HCT116 (cell line): ENCODE measurements around the gene CCR7. TPM values are rescaled to one million over a fixed set of nuclear protein-coding genes. Genes with fewer than 3 reads are reported as not detected.

ENCODE experiments used
- ATAC-seq: fragments of 200-7000 bp; cut with Tn5 transposase; 2 replicates; pipeline ENCODE4 v1.9.1; 2020; ENCODE audit warnings: mild to moderate bottlenecking, moderate library complexity
- BruUV-seq: library from RNA; stranded (reverse); fragments of 400-500 nt; replicated peaks from 2 replicates; lab custom pipeline; 2021; lab: Mats Ljungman, UMichigan
- CTCF ChIA-PET: fragments of 300-600 bp; sonication (Branson Sonifier 250); formaldehyde crosslinking; loops from one replicate; lab custom pipeline; 2021; ENCODE audit warnings: antibody characterized with exemption; lab: Charles Lee
- POLR2A ChIA-PET: fragments of 300-600, 350-600 bp; sonication (Branson Sonifier 250); formaldehyde crosslinking; loops from one replicate; lab custom pipeline; 2021; ENCODE audit warnings: antibody characterized with exemption; lab: Charles Lee
- RAD21 ChIA-PET, 2 experiments: fragments of 300-600 bp; sonication (Branson Sonifier 250); formaldehyde crosslinking; loops; one replicate each; lab custom pipeline; 2023; ENCODE audit warnings: low total read pairs in 2 of 2; ENCODE audit not compliant: uncharacterized antibody in 2 of 2, unreplicated experiment in 2 of 2, low non-redundant PET in 1 of 2; lab: Charles Lee
- DNase-seq: peaks from one replicate; pipeline ENCODE4 v3.0.0-alpha.2; 2010; ENCODE audit warnings: low read depth, low spot score
- H2AFZ ChIP-seq: fragments of 200-600 bp; shearing (Covaris generic), sonication (generic); 2 replicates; pipeline ENCODE4 v1.6.1; 2017; ENCODE audit warnings: low read depth, mixed run types, mixed read lengths, antibody characterized with exemption, low read length; ENCODE audit not compliant: poor library complexity, severe bottlenecking
- H3K27ac ChIP-seq: 2 replicates; pipeline ENCODE4 v1.5.1; 2012; ENCODE audit warnings: low read depth, low read length
- H3K27me3 ChIP-seq: fragments of 200-600 bp; sonication (generic); 2 replicates; pipeline ENCODE4 v1.6.1; 2016; ENCODE audit warnings: mixed run types, low read length, mixed read lengths; ENCODE audit not compliant: insufficient read depth
- H3K36me3 ChIP-seq, 2 experiments: fragments of 200-500 bp in 1 of 2; fragments of 200-600 bp in 1 of 2; sonication (Bioruptor generic) in 1 of 2; sonication (generic) in 1 of 2; 2 replicates each; pipeline versions ENCODE4 v1.5.1 to v1.6.1; 2014 to 2016; ENCODE audit warnings: low read length in 2 of 2, inconsistent platforms in 1 of 2, mixed read lengths in 1 of 2, mixed run types in 1 of 2; ENCODE audit not compliant: insufficient read depth in 2 of 2, control insufficient read depth in 1 of 2
- H3K4me1 ChIP-seq, 2 experiments: fragments of 200-600 bp in 1 of 2; sonication (generic) in 1 of 2; 2 replicates each; pipeline versions ENCODE4 v1.5.1 to v1.6.1; 2012 to 2017; ENCODE audit warnings: low read length in 2 of 2, inconsistent platforms in 1 of 2, mild to moderate bottlenecking in 1 of 2, mixed read lengths in 1 of 2, mixed run types in 1 of 2, moderate library complexity in 1 of 2; ENCODE audit not compliant: insufficient read depth in 2 of 2, control insufficient read depth in 1 of 2
- H3K4me2 ChIP-seq: fragments of 200-600 bp; sonication (generic); 2 replicates; pipeline ENCODE4 v1.6.1; 2017; ENCODE audit warnings: mixed run types, low read length, mixed read lengths
- H3K4me3 ChIP-seq, 2 experiments: fragments of 200-600 bp in 1 of 2; sonication (generic) in 1 of 2; replicated peaks in 1 of 2; 2 replicates each; pipeline ENCODE4 v1.5.1; 2011 to 2016; ENCODE audit warnings: low read length in 2 of 2, control low read depth in 1 of 2, low read depth in 1 of 2, mild to moderate bottlenecking in 1 of 2, mixed read lengths in 1 of 2, mixed run types in 1 of 2
- H3K79me2 ChIP-seq: fragments of 200-600 bp; sonication (generic); 2 replicates; pipeline ENCODE4 v1.6.1; 2017; ENCODE audit warnings: mild to moderate bottlenecking, mixed run types, low read length, moderate library complexity, mixed read lengths; ENCODE audit not compliant: insufficient read depth
- H3K9ac ChIP-seq: fragments of 200-600 bp; sonication (generic); 2 replicates; pipeline ENCODE4 v1.6.1; 2016; ENCODE audit warnings: low read length, mixed read lengths
- H3K9me2 ChIP-seq: fragments of 200-600 bp; sonication (generic), shearing (Covaris generic); 2 replicates; pipeline ENCODE4 v1.6.1; 2017; ENCODE audit warnings: mixed run types, mild to moderate bottlenecking, moderate library complexity; ENCODE audit not compliant: insufficient read depth
- H3K9me3 ChIP-seq, 2 experiments: fragments of 200-500 bp in 1 of 2; fragments of 200-600 bp in 1 of 2; sonication (Bioruptor generic) in 1 of 2; sonication (generic) in 1 of 2; 2 replicates each; pipeline ENCODE4 v1.6.1; 2014 to 2017; ENCODE audit warnings: low read length in 2 of 2, mixed read lengths in 2 of 2, inconsistent platforms in 1 of 2, low read depth in 1 of 2, mild to moderate bottlenecking in 1 of 2, mixed run types in 1 of 2, moderate library complexity in 1 of 2; ENCODE audit not compliant: control insufficient read depth in 1 of 2, insufficient read depth in 1 of 2
- H4K20me1 ChIP-seq: fragments of 200-600 bp; sonication (generic), shearing (Covaris generic); 2 replicates; pipeline ENCODE4 v1.6.1; 2017; ENCODE audit warnings: mixed run types, mild to moderate bottlenecking, moderate library complexity; ENCODE audit not compliant: insufficient read depth
- CEBPB ChIP-seq: IDR thresholded peaks from 2 replicates; pipeline ENCODE4 v1.6.1; 2012; ENCODE audit warnings: low read depth
- ELF1 ChIP-seq: IDR thresholded peaks from 2 replicates; pipeline ENCODE4 v1.6.1; 2012; ENCODE audit warnings: low read depth, borderline replicate concordance
- EZH2 ChIP-seq: fragments of 200-600 bp; sonication (generic); IDR thresholded peaks from 2 replicates; pipeline ENCODE4 v1.6.1; 2017; ENCODE audit warnings: antibody characterized with exemption, mixed run types
- EZH2phosphoT487 ChIP-seq: fragments of 200-600 bp; IDR thresholded peaks from 2 replicates; pipeline ENCODE4 v1.6.1; 2018; ENCODE audit warnings: antibody characterized with exemption, borderline replicate concordance
- POLR2AphosphoS5 ChIP-seq: IDR thresholded peaks from 2 replicates; pipeline ENCODE4 v1.6.1; 2011; ENCODE audit warnings: mild to moderate bottlenecking, low read depth, low read length, moderate library complexity
- SP1 ChIP-seq: IDR thresholded peaks from 2 replicates; pipeline ENCODE4 v1.6.1; 2012; ENCODE audit warnings: low read depth
- TCF7L2 ChIP-seq: IDR thresholded peaks from 2 replicates; pipeline ENCODE4 v1.7.0; 2011; ENCODE audit warnings: borderline replicate concordance, inconsistent platforms; ENCODE audit not compliant: insufficient read depth, insufficient read length; ENCODE audit errors: extremely low read depth
- intact Hi-C: fragments of 100-400 bp; cut with micrococcal nuclease; formaldehyde crosslinking; loops from 2 replicates; pipeline ENCODE4 v1.10.0; 2022
- total RNA-seq: library from RNA; stranded (reverse); gene quantifications from one replicate; pipeline ENCODE4 v1.2.1, GENCODE V29; 2021; ENCODE audit not compliant: unreplicated experiment
- TF ChIP-seq, protein P1 (sequence below), 3 experiments: fragments of 200-600 bp in 1 of 3; sonication (generic) in 1 of 3; IDR thresholded peaks in 2 of 3; conservative IDR thresholded peaks in 1 of 3; 2 replicates each; pipeline ENCODE4 v1.5.1; 2012 to 2017; ENCODE audit warnings: low read depth in 2 of 3, low read length in 2 of 3, antibody characterized with exemption in 1 of 3, borderline replicate concordance in 1 of 3, control low read depth in 1 of 3, mild to moderate bottlenecking in 1 of 3, mixed read lengths in 1 of 3, mixed run types in 1 of 3, moderate library complexity in 1 of 3; ENCODE audit not compliant: insufficient read depth in 1 of 3
- TF ChIP-seq, protein P2 (sequence below): IDR thresholded peaks from 2 replicates; pipeline ENCODE4 v1.6.1; 2012
- TF ChIP-seq, protein P3 (sequence below): IDR thresholded peaks from 2 replicates; pipeline ENCODE4 v1.6.1; 2012

Gene CCR7
- total RNA-seq, 1 experiment from 2014 or later, result 0.69 TPM

DNA sequence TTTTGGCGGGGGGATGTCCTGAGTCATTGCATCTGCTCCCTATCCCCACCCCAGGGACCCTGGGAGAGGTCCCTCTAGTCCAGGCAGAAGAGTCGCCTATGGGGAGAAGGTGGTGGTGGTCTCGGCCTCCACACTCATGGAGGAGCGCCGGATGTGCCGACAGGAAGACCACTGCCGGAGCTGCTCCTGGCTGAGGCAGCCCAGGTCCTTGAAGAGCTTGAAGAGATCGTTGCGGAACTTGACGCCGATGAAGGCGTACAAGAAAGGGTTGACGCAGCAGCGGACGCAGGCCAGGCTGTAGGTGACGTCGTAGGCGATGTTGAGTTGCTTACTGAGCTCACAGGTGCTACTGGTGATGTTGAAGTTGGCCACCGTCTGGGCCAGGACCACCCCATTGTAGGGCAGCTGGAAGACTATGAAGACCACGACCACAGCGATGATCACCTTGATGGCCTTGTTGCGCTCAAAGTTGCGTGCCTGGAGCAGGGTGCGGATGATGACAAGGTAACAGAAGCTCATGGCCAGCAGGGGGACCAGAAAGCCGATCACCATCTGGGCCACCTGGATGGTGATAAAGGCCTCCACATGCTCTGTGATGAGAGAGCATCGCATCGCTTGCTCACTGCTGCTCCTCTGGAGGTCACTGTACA is 10.5 kb downstream of the CCR7 start:
- H3K4me3 ChIP-seq, result no peak overlapping the region
- peaks cover under 1 to 2% of the 10 kb centered on the region in 2 experiments; a peak in 3 of 4 replicates for H3K4me1 ChIP-seq
- no peak overlapping the region for H3K27ac ChIP-seq
- H3K27me3 ChIP-seq, result no peaks in the 10 kb centered on the region
- H4K20me1 ChIP-seq, result no peaks in the 10 kb centered on the region
- no peaks in the 10 kb centered on the region for H3K9me3 ChIP-seq
- CTCF ChIA-PET, result interaction anchor here (1.2 kb wide), 1 partner anchor 61 kb away, joined by 4 read pairs; no protein-coding TSS in a partner anchor
- ATAC-seq, result no peak
- intact Hi-C loops, result no loop called here
- TF ChIP-seq, protein P1, sequence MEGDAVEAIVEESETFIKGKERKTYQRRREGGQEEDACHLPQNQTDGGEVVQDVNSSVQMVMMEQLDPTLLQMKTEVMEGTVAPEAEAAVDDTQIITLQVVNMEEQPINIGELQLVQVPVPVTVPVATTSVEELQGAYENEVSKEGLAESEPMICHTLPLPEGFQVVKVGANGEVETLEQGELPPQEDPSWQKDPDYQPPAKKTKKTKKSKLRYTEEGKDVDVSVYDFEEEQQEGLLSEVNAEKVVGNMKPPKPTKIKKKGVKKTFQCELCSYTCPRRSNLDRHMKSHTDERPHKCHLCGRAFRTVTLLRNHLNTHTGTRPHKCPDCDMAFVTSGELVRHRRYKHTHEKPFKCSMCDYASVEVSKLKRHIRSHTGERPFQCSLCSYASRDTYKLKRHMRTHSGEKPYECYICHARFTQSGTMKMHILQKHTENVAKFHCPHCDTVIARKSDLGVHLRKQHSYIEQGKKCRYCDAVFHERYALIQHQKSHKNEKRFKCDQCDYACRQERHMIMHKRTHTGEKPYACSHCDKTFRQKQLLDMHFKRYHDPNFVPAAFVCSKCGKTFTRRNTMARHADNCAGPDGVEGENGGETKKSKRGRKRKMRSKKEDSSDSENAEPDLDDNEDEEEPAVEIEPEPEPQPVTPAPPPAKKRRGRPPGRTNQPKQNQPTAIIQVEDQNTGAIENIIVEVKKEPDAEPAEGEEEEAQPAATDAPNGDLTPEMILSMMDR (IDR thresholded peaks at IDR 0.05 in 2 of 3, conservative IDR thresholded peaks at IDR 0.05 in 1 of 3; ENCODE audit: borderline replicate concordance in 1 of 3, insufficient read depth in 1 of 3, low read depth in 2 of 3, low read length in 2 of 3), result 0 out of 6 replicates have a peak, but pooled peaks of 1 of the 3 experiments have one; percentile 10
- TF ChIP-seq, protein P2, sequence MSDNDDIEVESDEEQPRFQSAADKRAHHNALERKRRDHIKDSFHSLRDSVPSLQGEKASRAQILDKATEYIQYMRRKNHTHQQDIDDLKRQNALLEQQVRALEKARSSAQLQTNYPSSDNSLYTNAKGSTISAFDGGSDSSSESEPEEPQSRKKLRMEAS, result no peak
- TF ChIP-seq, all 23 proteins: peak for 1
- H3K9me2 ChIP-seq, result no peaks in the 10 kb centered on the region
- no TSS peak for BruUV-seq
- no peak for DNase-seq
- no peaks in the 10 kb centered on the region for H3K36me3 ChIP-seq
- H2AFZ ChIP-seq, result no peak overlapping the region
- H3K79me2 ChIP-seq, result no peaks in the 10 kb centered on the region
- ChIA-PET RAD21 (no interaction called here), POLR2A (no interaction called here)
- H3K4me2 ChIP-seq, result no peak overlapping the region
- no peak overlapping the region for H3K9ac ChIP-seq

DNA sequence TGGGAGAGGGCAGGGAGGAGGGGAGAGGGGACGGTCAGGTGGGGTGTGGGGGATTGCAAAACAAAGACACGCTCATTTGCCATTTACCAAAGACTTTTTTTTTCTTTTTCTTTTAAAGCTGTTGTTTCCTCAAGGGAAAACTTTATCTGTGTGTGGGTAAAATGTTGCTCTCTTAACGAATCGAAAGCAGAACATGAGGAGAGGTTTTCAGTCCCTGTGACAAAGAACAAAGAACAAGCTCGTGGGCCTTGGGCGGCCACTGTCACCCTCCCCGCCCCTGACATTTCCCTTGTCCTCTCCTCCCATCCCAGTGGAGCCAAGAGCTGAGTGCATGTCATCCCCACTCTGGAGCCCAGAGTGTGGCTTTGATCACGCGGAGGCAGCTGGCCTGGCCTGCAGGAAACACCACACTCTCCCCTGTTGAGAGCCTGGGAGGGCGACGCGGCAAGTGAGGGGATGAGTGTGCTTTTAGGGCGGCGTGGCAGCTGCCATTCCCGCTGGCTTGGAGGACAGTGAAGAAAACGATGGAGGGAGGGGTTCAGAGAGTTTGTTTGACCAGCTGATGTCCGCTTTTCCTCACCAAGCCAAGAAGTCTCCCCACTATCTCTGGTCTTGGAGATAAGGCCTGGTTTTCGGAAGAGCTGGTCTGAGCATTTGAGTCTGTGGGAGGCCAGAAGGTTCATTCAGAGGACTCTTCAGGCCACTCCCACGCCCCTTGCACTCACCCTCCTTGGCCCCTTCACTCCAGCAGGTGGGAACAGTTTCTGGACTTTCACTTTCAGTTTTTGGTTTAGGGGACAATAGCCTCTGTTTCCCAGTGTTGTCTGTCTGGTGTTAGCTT is 11.4 kb downstream of the CCR7 start:
- H3K9ac ChIP-seq, result no peak overlapping the region
- no peaks in the 10 kb centered on the region for H4K20me1 ChIP-seq
- H3K27ac ChIP-seq, result no peak overlapping the region
- ChIA-PET CTCF (interaction anchor here (1.2 kb wide), 1 partner anchor 62 kb away, joined by 4 read pairs; no protein-coding TSS in a partner anchor), POLR2A (interaction anchor here (1.0 kb wide), 1 partner anchor 68 kb away, joined by 3 read pairs; no protein-coding TSS in a partner anchor), RAD21 (no interaction called here)
- no peak for ATAC-seq
- H3K4me1 ChIP-seq, result peaks cover 0 to 9% of the 10 kb centered on the region in 2 experiments; a peak in 2 of 4 replicates
- BruUV-seq, result no TSS peak
- intact Hi-C loops, result no loop called here
- no peaks in the 10 kb centered on the region for H3K9me2 ChIP-seq
- no peak overlapping the region for H3K4me3 ChIP-seq
- DNase-seq, result no peak
- no peak overlapping the region for H2AFZ ChIP-seq
- no peaks in the 10 kb centered on the region for H3K9me3 ChIP-seq
- H3K4me2 ChIP-seq, result no peak overlapping the region
- H3K27me3 ChIP-seq, result no peaks in the 10 kb centered on the region
- H3K36me3 ChIP-seq, result no peaks in the 10 kb centered on the region
- H3K79me2 ChIP-seq, result no peaks in the 10 kb centered on the region
- TF ChIP-seq, protein P1 (IDR thresholded peaks at IDR 0.05 in 2 of 3, conservative IDR thresholded peaks at IDR 0.05 in 1 of 3; ENCODE audit: borderline replicate concordance in 1 of 3, insufficient read depth in 1 of 3, low read depth in 2 of 3, low read length in 2 of 3), result no peak
- TF ChIP-seq, protein P2, result no peak
- TF ChIP-seq TCF7L2 (no peak), SP1 (no peak), CEBPB (no peak), ELF1 (no peak), POLR2AphosphoS5 (no peak), EZH2 (no peak), EZH2phosphoT487 (no peak)
- TF ChIP-seq, protein P3, sequence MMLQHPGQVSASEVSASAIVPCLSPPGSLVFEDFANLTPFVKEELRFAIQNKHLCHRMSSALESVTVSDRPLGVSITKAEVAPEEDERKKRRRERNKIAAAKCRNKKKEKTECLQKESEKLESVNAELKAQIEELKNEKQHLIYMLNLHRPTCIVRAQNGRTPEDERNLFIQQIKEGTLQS, result no peak
